ENCODE data around the gene MTCL3.

MTCL3 gene

DNA sequence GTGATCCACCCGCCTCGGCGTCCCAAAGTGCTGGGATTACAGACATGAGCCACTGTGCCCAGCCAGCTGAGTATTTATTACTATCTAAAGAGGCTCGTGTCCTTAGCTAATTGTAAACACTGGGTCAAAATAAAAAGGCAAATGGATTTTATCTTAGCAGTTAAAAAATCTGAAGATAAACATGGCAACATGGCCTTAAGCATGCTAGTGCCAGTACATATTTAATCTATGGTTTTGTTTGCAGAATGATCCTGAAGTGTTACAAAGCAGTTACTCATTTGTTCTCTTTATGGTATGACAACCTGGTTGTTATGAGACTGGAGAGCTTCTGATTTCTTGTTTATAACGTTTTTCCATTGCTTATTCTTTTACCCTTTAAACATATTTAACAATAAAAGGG lies 56.1 kb downstream of the MTCL3 start:
- Histone ChIP-seq H3K27me3 (ENCODE audit: low read depth) (no peaks in the 10 kb centered on the region), H3K4me3 (no peak overlapping the region), H3K4me1 (peaks cover 13% of the 10 kb centered on the region), H3K27ac (peak overlapping the region; percentile 78), H3K9me3 (no peaks in the 10 kb centered on the region), H3K36me3 (no peaks in the 10 kb centered on the region)
- peak; percentile 66 to 80 for ATAC-seq
- peak; percentile 44 for DNase-seq
- TF ChIP-seq CTCF (IDR thresholded peaks at IDR 0.05): no peak
- intact Hi-C loops (cut with DNase I): no loop called here

GRCh38 chr6:127462376-127462775 lies 56.8 kb downstream of the MTCL3 start:
- ATAC-seq: no peak
- Histone ChIP-seq H3K9me3 (no peaks in the 10 kb centered on the region), H3K27me3 (ENCODE audit: low read depth) (no peaks in the 10 kb centered on the region), H3K27ac (peak overlapping the region; percentile 78), H3K36me3 (no peaks in the 10 kb centered on the region), H3K4me1 (peaks cover 17% of the 10 kb centered on the region), H3K4me3 (no peak overlapping the region)
- no peak for DNase-seq
- TF ChIP-seq CTCF (IDR thresholded peaks at IDR 0.05): no peak
- intact Hi-C loops (cut with DNase I): no loop called here

- DNase-seq (no peak), ATAC-seq (no peak)
- Histone ChIP-seq H3K36me3 (no peaks in the 10 kb centered on the region), H3K4me3 (no peak overlapping the region), H3K9me3 (no peaks in the 10 kb centered on the region), H3K4me1 (peaks cover 27% of the 10 kb centered on the region), H3K27me3 (ENCODE audit: low read depth) (no peaks in the 10 kb centered on the region), H3K27ac (no peak overlapping the region)
- intact Hi-C loops (cut with DNase I): no loop called here
- no peak for TF ChIP-seq CTCF (IDR thresholded peaks at IDR 0.05)
Measured at GRCh38 chr6:127460465-127460864, 58.7 kb downstream of the MTCL3 start.

GRCh38 chr6:127459231-127459641 lies 59.9 kb downstream of the MTCL3 start, which contains the start of gene KIAA0408:
KIAA0408 (minus strand) TSS chr6:127459389; CDS start chr6:127453981, 5,408 bp downstream.
- Histone ChIP-seq H3K27me3 (ENCODE audit: low read depth) (no peaks in the 10 kb centered on the region), H3K4me3 (peak within 1 kb of the TSS; percentile 53), H3K4me1 (peaks cover 16% of the 10 kb centered on the region), H3K27ac (peak within 1 kb of the TSS; percentile 78), H3K9me3 (no peaks in the 10 kb centered on the region), H3K36me3 (no peaks in the 10 kb centered on the region)
- ATAC-seq: peak; percentile 79 to 90
- no peak for TF ChIP-seq CTCF (IDR thresholded peaks at IDR 0.05)
- intact Hi-C loops (cut with DNase I): loop anchor here (10.0 kb wide), 1 partner anchor 154 kb away; no protein-coding TSS in a partner anchor
- DNase-seq: peak; percentile 67

- Histone ChIP-seq H3K27me3 (ENCODE audit: low read depth) (no peaks in the 10 kb centered on the region), H3K9me3 (no peaks in the 10 kb centered on the region), H3K4me1 (peaks cover 16% of the 10 kb centered on the region), H3K36me3 (no peaks in the 10 kb centered on the region), H3K27ac (peak overlapping the region; percentile 78), H3K4me3 (peak overlapping the region; percentile 53)
- ATAC-seq (peak; percentile 75 to 81), DNase-seq (peak; percentile 44)
- intact Hi-C loops (cut with DNase I): loop anchor here (10.0 kb wide), 1 partner anchor 154 kb away; no protein-coding TSS in a partner anchor
- TF ChIP-seq CTCF (IDR thresholded peaks at IDR 0.05): no peak
Measured at GRCh38 chr6:127458817-127459216, 60.3 kb downstream of the MTCL3 start.
